Lung (tissue), 12 donors: ENCODE data around the gene ABLIM2. TPM values are rescaled to one million over a fixed set of nuclear protein-coding genes. Genes with fewer than 3 reads are reported as not detected.

Experiments used
- ATAC-seq: fragments of 200-7000 bp; cut with Tn5 transposase; one replicate; pipeline ENCODE4 v1.9.1; 2020; ENCODE audit warnings: moderate number of reproducible peaks; ENCODE audit not compliant: insufficient read depth, low FRiP score
- DNase-seq, 3 donors: peaks; one replicate each; pipeline ENCODE4 v3.0.0-alpha.2; 2013 to 2017
- H3K27ac ChIP-seq, 2 donors: one replicate each; pipeline ENCODE4 v1.5.1; 2013; ENCODE audit warnings: mild to moderate bottlenecking in 2 of 2, moderate library complexity in 2 of 2, control low read depth in 1 of 2, inconsistent platforms in 1 of 2, low read depth in 1 of 2, low read length in 1 of 2
- H3K27me3 ChIP-seq, 3 donors: one replicate each; pipeline ENCODE4 v1.5.1; 2013; ENCODE audit warnings: low read length in 2 of 3; ENCODE audit not compliant: control insufficient read depth in 3 of 3, insufficient read depth in 3 of 3
- H3K36me3 ChIP-seq, 4 donors: one replicate each; pipeline ENCODE4 v1.5.1; 2013; ENCODE audit warnings: low read length in 4 of 4, mild to moderate bottlenecking in 1 of 4, moderate library complexity in 1 of 4; ENCODE audit not compliant: control insufficient read depth in 4 of 4, insufficient read depth in 4 of 4
- H3K4me1 ChIP-seq, 5 donors: one replicate each; pipeline ENCODE4 v1.5.1; 2013; ENCODE audit warnings: low read length in 5 of 5, mild to moderate bottlenecking in 2 of 5, moderate library complexity in 1 of 5; ENCODE audit not compliant: control insufficient read depth in 5 of 5, insufficient read depth in 5 of 5
- H3K4me3 ChIP-seq: one replicate; pipeline ENCODE4 v1.5.1; 2013; ENCODE audit warnings: mild to moderate bottlenecking, control low read depth, moderate library complexity
- H3K9ac ChIP-seq, 2 donors: one replicate each; pipeline ENCODE4 v1.5.1; 2013; ENCODE audit warnings: low read length in 2 of 2, control low read depth in 1 of 2; ENCODE audit not compliant: insufficient read depth in 1 of 2
- H3K9me3 ChIP-seq, 4 donors: one replicate each; pipeline ENCODE4 v1.5.1; 2013; ENCODE audit warnings: low read length in 3 of 4, mild to moderate bottlenecking in 1 of 4, moderate library complexity in 1 of 4; ENCODE audit not compliant: control insufficient read depth in 4 of 4, insufficient read depth in 3 of 4
- CTCF ChIP-seq: IDR thresholded peaks from 2 replicates; pipeline ENCODE4 v1.5.1; 2012; ENCODE audit warnings: mild to moderate bottlenecking; ENCODE audit errors: control extremely low read depth, extremely low read depth
- WGBS, 2 donors: extraction: QIAGEN DNeasy Blood & Tissue Kit; methylation state at CpG; one replicate each; pipeline ENCODE4 v1.1.7; 2013; 5-methylcytosine and 5-hydroxymethylcytosine counted together
- polyA plus RNA-seq, 2 donors: library from polyadenylated mRNA; stranded (reverse); fragments of 200-250 nt; gene quantifications; one replicate each; pipeline ENCODE4 v1.2.1, GENCODE V29; 2013
- total RNA-seq, 2 donors: library from RNA; depleted of rRNA in 1 of 2; stranded (reverse); fragments of >200 nt in 1 of 2; gene quantifications; one replicate each; pipeline ENCODE4 v1.2.1, GENCODE V29; 2014 to 2021
- donor health status: control.
- donor health status: control.
- donor health status: Bipolar disorder and iron deficiency.
- donor health status: healthy.
- donor health status: DM: yes; HTN: yes; CAD: no.

Gene ABLIM2
- total and polyA plus RNA-seq, 4 donors: 1.7 to 10.9 (median 5.2) TPM

- ATAC-seq: no peak
- no peaks in the 10 kb centered on the region for H3K36me3 ChIP-seq
- H3K4me3 ChIP-seq: no peak overlapping the region
- no peaks in the 10 kb centered on the region for H3K9me3 ChIP-seq
- peak; percentile 71 to 83 (median 74) for DNase-seq
- TF ChIP-seq CTCF: no peak
- WGBS, 2 donors: 49 to 50% methylated on average over 32 of the region's 32 CpGs
- H3K27ac ChIP-seq: no peak overlapping the region
- no peaks in the 10 kb centered on the region for H3K27me3 ChIP-seq
- peaks cover 0 to 33% (median 4%) of the 10 kb centered on the region in 5 donors for H3K4me1 ChIP-seq
- H3K9ac ChIP-seq: no peak overlapping the region
These were observed 79.4 kb downstream of the ABLIM2 start for GRCh38 chr4:8079031-8079885.

GRCh38 chr4:8078610-8079015 is 80.0 kb downstream of the ABLIM2 start:
- DNase-seq: no peak
- Histone ChIP-seq H3K4me3 (no peak overlapping the region), H3K9ac (no peak overlapping the region), H3K36me3 (no peaks in the 10 kb centered on the region), H3K4me1 (peaks cover 0 to 33% (median 4%) of the 10 kb centered on the region in 5 donors), H3K27ac (no peak overlapping the region), H3K9me3 (no peaks in the 10 kb centered on the region), H3K27me3 (no peaks in the 10 kb centered on the region)
- WGBS, 2 donors: 74 to 80% methylated on average over 8 of the region's 8 CpGs
- no peak for ATAC-seq
- TF ChIP-seq CTCF: no peak

DNA sequence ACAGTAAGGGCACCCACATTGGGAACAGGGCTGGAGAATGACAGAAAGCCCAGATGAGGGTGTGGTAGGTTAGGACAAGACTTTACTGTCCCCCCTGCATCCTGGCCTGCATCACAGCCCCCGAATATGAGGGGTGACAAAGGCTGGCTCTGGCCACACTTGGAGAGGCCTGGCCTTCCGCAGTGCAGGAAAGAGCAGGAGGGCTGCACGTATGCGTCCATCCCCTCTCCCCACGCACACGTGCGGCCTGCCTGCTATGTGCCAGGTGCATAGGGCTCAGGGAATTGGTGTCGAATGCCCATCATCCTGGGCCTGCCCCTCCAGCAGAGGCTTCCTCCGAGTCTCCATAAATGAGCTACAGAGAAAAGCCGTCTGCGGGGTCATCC is 80.5 kb downstream of the ABLIM2 start:
- no peak for ATAC-seq
- H3K27ac ChIP-seq: no peak overlapping the region
- no peaks in the 10 kb centered on the region for H3K27me3 ChIP-seq
- H3K36me3 ChIP-seq: no peaks in the 10 kb centered on the region
- no peak for TF ChIP-seq CTCF
- H3K4me3 ChIP-seq: no peak overlapping the region
- no peak for DNase-seq
- 83 to 89% methylated on average over 11 of the region's 11 CpGs for WGBS, 2 donors
- no peaks in the 10 kb centered on the region for H3K9me3 ChIP-seq
- peaks cover 0 to 33% (median 4%) of the 10 kb centered on the region in 5 donors for H3K4me1 ChIP-seq
- no peak overlapping the region for H3K9ac ChIP-seq
